Retinal pigment epithelial cell (primary cell): ENCODE measurements around the gene CBX4.

Experiments
- DNase-seq: peaks from one replicate; pipeline ENCODE4 v3.0.0-alpha.2; 2010; ENCODE audit warnings: low read depth
- H3K4me3 ChIP-seq: 2 replicates; pipeline ENCODE4 v1.5.1; 2011; ENCODE audit warnings: mild to moderate bottlenecking, low read length, control low read depth, moderate library complexity
- CTCF ChIP-seq: conservative IDR thresholded peaks from 2 replicates; pipeline ENCODE4 v1.5.1; 2011; ENCODE audit warnings: low read depth, low read length, control low read depth, inconsistent platforms

Gene CBX4

GRCh38 chr17:79840269-79840988 lies 1.2 kb upstream of the CBX4 start:
- H3K4me3 ChIP-seq, result no peak overlapping the region
- peak; percentile 28 for TF ChIP-seq CTCF
- no peak for DNase-seq

- no peak for DNase-seq
- peak overlapping the region; percentile 89 for H3K4me3 ChIP-seq
- no peak for TF ChIP-seq CTCF
Observed at GRCh38 chr17:79838522-79839274, 542 bp downstream of the CBX4 start.

- peak overlapping the region; percentile 89 for H3K4me3 ChIP-seq
- no peak for TF ChIP-seq CTCF
- no peak for DNase-seq
Observed at GRCh38 chr17:79837888-79838521, 1.2 kb downstream of the CBX4 start.

- peak overlapping the region; percentile 89 for H3K4me3 ChIP-seq
- peak; percentile 17 for TF ChIP-seq CTCF
- DNase-seq, result peak; percentile 53
Observed at GRCh38 chr17:79836972-79837887, 2.0 kb downstream of the CBX4 start.

GRCh38 chr17:79836510-79836971 lies 2.7 kb downstream of the CBX4 start:
- DNase-seq, result no peak
- no peak overlapping the region for H3K4me3 ChIP-seq
- no peak for TF ChIP-seq CTCF

- H3K4me3 ChIP-seq, result no peak overlapping the region
- TF ChIP-seq CTCF, result no peak
- DNase-seq, result no peak
Observed at GRCh38 chr17:79835953-79836509, 3.2 kb downstream of the CBX4 start.
